HG03095 (cell line): Measurements from ENCODE around the gene TPD52L2.
A peak's percentile ranks its signal among the peaks of the same experiment; 100 is the strongest.
"Not testable (repeated sequence)": the region's sequence is repeated elsewhere in the genome, so short reads cannot be mapped to it uniquely, and the experiment has no call there.

Experiments
- ATAC-seq: cut with Tn5 transposase; IDR thresholded peaks from one replicate; pipeline ENCODE4 v1.9.1; 2021; ENCODE audit warnings: moderate library complexity; ENCODE audit not compliant: unreplicated experiment

Gene TPD52L2

DNA sequence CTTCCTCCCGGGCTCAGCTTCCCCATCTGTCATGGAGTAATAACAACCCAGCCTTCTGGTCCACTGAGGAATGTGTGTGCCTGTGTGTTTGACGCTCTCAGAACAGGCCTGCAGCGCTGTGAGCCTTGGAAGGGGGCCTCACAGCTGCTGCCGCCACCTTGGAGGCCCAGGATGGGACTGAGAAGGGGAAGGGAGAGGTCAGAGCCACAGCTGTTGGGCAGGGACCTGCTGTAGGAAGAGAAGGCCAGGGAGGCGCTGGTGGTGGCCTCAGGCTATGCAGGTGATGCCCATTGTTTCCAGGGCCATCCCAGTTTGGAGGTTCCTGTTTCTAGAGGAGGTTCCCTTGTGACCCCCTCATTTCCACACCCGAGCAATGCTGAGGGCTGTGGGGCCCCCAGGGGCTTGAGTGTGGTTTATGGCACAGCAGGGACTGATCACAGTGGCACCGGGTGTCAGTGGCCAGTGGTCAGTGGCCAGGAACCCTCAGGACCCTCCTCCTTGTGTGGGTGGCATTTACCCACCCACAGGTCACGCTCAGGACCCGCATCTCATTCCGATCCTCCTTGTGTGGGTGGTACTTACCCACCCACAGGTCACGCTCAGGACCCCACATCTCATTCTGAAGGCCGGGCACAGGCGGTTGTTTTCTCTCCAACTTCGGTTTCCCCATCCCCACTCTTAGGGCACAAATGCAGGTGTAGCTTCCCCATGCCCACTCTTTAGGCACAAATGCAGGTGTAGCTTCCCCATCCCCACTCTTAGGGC lies 14.0 kb downstream of the TPD52L2 start:
- ATAC-seq, result no peak

- not testable (repeated sequence) for ATAC-seq
Measured at GRCh38 chr20:63880901-63881300, 15.8 kb downstream of the TPD52L2 start.

DNA sequence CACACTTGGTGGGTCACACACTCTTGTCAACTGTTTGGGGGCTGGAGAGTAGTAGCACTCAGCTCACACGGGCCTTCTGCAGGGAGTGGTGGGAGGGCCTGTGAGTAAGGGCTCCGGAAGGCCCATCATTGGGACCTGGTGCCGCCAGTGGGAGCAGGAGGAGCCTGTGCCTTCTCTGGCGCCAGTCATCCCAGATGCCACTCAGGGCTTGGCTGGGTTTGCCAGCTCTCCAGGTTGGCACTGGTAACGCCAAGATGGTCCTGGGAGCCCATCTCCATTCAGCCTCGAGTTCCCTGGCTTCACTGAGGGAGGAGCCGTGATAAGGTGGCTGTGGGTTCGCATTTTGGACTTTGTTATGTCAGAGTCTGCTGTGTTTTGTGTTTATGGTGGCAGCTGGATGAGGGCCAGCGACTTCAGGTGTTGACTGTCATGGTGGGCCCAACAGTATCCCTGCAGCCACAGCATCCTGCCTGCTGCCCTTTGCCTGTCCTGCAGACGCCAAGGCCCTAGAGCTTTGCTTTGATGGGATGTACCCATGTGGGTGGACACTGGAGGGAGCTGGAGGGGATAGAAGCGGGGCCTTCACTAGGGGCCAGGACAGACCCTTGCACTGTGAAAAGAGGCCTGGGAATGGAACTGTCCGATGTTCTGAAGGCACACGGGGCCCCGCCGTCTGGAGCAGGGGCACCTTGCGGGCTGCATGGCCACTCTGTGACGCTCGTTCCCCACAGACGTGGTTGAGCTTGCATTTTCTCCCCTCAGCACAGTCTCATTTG lies 16.6 kb downstream of the TPD52L2 start:
- ATAC-seq, result no peak

DNA sequence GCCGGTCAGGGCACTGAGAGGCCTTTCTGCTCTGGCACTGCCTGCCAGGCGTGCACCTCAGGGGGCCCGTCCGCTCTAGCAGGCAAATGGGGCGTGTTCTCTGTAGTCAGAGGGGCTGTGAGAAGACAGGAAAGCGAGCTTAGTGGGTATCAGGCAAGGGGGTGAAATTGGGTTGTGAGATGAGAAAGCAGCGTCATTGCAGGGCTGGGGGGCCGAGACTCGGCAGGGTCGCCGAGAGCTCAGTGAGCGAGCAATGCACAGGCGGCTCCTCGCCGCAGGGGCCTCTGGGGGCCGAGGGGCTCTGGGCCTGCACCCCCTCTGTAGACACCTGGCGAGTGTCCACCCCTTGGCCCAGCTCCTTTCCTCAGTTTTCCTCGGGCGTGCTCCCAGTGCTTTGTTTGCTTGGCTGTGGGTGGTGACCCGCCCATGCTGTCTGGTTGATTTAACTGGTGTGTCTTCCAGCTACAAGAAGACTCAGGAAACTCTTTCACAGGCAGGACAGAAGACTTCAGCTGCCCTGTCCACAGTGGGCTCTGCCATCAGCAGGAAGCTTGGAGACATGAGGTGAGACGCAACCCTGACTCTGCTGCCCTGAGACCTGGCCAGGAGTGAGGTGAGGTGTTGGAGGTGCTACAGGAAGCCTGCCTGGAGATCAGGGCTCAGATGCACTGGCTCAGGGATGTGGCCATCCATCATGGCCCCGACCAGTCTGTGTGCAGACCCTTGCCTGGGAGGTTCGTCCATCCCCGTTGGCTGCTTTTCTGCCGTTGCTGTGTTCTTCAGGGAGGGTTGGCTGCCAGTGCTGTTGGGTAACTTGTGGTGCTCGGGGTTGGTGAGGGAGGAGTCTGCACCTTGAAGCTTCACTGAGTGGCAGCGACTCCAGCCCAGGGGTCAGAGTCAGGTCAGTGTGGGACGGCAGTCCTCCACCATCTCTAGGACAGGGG lies 17.5 kb downstream of the TPD52L2 start:
- ATAC-seq, result no peak

DNA sequence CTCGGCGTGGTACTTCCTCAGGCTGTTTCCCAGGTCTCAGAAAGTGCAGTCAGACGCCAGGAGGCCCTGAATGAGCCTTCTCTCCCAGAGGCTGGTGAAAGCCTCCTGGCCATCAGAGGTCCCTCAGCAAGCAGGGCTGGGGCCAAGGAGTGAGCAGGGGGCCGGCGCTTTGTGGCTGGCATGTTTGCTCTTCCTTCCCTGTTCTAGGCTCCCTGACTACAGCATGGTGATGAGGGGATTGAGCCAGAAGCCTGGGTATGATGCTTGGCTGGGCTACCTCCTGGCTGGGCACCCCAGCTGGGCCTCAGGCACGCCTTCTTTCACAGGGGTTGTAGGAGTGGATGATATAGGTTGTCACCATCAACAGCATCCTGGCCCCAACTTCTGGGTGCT lies 18.1 kb downstream of the TPD52L2 start:
- ATAC-seq, result no peak

GRCh38 chr20:63884506-63885263 lies 19.6 kb downstream of the TPD52L2 start:
- ATAC-seq, result no peak

GRCh38 chr20:63885264-63886053 lies 20.4 kb downstream of the TPD52L2 start:
- no peak for ATAC-seq

- no peak for ATAC-seq
Measured at GRCh38 chr20:63886054-63886419, 21.0 kb downstream of the TPD52L2 start.

GRCh38 chr20:63886921-63887320 lies 21.9 kb downstream of the TPD52L2 start:
- ATAC-seq, result no peak

DNA sequence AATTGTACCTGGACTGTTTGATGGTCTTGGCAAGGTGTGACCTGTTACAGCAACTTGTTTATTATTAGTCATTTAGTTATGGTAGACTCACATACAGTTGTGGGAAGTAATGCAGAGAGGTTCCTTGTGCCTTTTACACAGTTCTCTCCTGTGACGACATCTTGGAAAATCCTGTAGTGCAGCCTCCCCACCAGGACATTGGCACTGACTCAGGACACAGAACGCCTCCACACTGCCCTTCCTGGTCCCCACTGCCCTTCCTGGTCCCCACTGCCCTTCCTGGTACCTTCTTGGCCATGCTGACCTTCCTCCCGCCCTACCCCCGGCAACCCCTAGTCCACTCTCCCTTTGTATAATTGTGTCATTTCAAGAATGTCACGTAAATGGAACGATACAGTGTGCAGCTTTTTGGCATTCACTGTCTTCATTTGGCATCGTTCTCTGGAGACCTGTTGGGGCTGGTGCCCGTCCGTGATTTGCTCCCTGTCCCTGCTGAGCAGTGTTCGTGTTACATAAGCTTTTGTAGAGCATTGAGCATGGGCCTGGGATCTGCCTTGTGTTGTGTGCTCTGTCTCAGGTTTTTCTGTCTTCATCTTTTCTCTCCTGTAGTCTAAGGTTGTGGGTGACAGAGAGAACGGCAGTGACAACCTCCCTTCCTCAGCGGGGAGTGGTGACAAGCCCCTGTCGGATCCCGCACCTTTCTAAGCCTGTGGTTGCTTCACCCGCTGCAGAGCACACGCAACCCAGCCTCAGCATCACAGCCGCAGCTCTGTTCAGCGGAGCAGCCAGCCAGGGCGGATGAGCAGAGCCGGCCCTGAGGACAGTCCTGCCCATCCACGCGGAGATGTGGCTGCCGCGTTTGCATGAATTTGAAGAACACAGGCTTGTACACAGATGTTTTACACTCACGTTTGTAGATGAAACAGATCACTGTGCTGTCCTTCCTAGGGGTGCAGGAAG lies 24.5 kb downstream of the TPD52L2 start:
- ATAC-seq, result no peak

GRCh38 chr20:63890201-63890576 lies 25.1 kb downstream of the TPD52L2 start:
- ATAC-seq, result no peak

DNA sequence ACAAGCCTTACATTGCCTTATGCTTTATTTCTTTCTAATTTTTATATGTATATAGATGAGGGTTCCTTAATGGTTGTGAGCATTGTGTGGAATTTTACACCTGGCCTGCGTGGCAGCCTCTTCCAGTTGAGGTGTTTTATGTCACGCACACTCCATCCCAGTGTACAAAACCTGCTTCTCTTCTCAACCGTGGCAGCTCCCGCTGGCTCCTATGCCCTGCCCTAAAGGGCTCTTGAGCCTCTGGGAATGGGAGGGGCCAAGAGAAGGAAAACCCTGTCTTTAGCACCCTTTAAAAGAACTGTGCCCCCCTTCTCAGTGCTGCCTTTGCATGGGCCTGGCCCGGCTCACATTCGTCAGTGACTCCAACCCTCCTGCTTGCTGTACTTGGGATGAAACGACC lies 25.5 kb downstream of the TPD52L2 start:
- ATAC-seq, result no peak

GRCh38 chr20:63891061-63892002 lies 26.3 kb downstream of the TPD52L2 start:
- ATAC-seq, result no peak

- ATAC-seq, result no peak
Measured at GRCh38 chr20:63892402-63892801, 27.3 kb downstream of the TPD52L2 start.

DNA sequence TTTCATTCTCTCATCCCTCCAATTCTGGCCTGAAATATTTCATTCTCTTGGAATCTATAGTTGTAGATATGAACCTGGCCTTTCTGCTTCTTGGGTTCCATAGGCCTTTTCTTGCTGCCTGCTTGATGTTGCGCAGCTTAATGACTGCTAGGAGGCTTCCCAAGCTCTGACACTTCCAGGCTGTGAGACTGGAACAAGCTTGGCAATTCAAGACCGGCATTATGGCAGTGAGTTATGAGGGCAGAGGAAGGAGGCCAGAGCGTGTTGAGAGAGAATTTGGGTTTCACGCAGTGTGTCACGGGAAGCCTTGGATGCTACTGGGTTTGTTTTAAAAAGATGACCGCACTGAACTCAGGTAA lies 28.9 kb downstream of the TPD52L2 start:
- ATAC-seq, result no peak

DNA sequence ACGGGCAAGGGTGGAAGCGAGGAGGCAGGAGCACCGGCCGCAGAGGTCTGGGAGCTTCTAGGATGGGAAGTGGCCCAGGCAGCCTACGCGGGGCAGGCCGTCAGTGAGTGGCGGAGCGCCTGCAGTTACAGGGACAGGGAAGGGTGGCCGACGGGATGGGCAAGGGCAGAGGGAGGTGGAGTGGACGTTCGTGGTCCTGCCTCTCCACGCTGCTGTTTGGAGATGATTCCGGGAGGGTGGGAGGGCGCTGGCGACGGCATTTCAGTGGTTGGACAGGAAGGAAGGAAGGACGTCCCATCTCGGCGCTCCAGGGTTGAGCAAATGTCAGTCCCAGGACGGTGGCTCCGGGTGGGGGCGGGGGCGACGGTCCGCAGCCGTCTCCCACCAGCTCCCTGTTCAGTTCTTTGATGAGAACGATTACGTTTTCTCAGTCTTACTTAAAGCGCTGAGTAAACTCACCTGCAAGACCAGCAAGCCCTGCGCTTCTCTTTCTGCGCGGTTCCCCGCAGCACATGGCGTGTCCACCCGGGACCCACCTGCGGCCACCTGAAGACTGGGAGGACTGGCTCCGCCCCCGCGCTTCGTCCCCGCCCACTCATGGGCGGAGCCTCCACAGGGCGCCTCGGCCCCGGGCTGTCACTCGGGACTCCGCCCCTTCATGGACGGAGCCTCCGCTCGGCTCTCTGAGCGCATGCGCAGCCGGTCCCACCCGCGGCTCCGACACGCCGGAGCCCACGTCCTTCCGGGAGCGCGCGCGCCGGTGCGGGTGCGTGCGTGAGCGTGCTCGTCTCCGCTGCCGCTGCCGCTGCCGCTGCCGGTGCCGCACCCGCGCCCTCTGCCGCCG lies 29.5 kb downstream of the TPD52L2 start, which contains the start of gene DNAJC5:
DNAJC5 (plus strand) TSS at position 769 of the 844 bp plus-strand sequence. CDS start 33,220 bp downstream, outside the sequence.
- peak; percentile 64 for ATAC-seq
